RWPE2 (cell line): ENCODE results near the gene CLASP1.

Experiments used
- ATAC-seq: fragments of 200-7000 bp; cut with Tn5 transposase; 3 replicates; pipeline ENCODE4 v1.9.1; 2021; ENCODE audit warnings: low read depth
- DNase-seq: peaks from one replicate; pipeline ENCODE4 v3.0.0-alpha.2; 2020; ENCODE audit warnings: low spot score
- H3K27ac ChIP-seq: fragments of 450-650 bp; 2 replicates; pipeline ENCODE4 v1.5.1; 2017; ENCODE audit warnings: mild to moderate bottlenecking; ENCODE audit not compliant: poor library complexity, severe bottlenecking
- H3K27me3 ChIP-seq: fragments of 250-450 bp; sonication (Bioruptor Pico); 2 replicates; pipeline ENCODE4 v1.5.1; 2021; ENCODE audit warnings: mild to moderate bottlenecking, moderate library complexity; ENCODE audit not compliant: insufficient read depth, poor library complexity, severe bottlenecking
- H3K36me3 ChIP-seq: fragments of 250-450 bp; sonication (Bioruptor Pico); 2 replicates; pipeline ENCODE4 v1.5.1; 2020; ENCODE audit warnings: low read depth, mild to moderate bottlenecking, moderate library complexity
- H3K4me1 ChIP-seq: fragments of 250-450 bp; sonication (Bioruptor Pico); 2 replicates; pipeline ENCODE4 v1.5.1; 2021; ENCODE audit warnings: mild to moderate bottlenecking, moderate library complexity; ENCODE audit not compliant: insufficient read depth, poor library complexity, severe bottlenecking
- H3K4me3 ChIP-seq: fragments of 250-450 bp; sonication (Bioruptor Pico); 2 replicates; pipeline ENCODE4 v1.5.1; 2021; ENCODE audit warnings: mild to moderate bottlenecking, moderate library complexity; ENCODE audit not compliant: severe bottlenecking
- H3K9me3 ChIP-seq: fragments of 250-450 bp; sonication (Bioruptor Pico); 2 replicates; pipeline ENCODE4 v1.5.1; 2021; ENCODE audit warnings: mild to moderate bottlenecking, moderate library complexity; ENCODE audit not compliant: severe bottlenecking
- TF ChIP-seq, protein P1 (sequence below): fragments of 450-650 bp; IDR thresholded peaks from one replicate; pipeline ENCODE4 v1.5.1; 2017; ENCODE audit warnings: mild to moderate bottlenecking, moderate library complexity; ENCODE audit not compliant: poor library complexity, severe bottlenecking

CLASP1 gene

DNA sequence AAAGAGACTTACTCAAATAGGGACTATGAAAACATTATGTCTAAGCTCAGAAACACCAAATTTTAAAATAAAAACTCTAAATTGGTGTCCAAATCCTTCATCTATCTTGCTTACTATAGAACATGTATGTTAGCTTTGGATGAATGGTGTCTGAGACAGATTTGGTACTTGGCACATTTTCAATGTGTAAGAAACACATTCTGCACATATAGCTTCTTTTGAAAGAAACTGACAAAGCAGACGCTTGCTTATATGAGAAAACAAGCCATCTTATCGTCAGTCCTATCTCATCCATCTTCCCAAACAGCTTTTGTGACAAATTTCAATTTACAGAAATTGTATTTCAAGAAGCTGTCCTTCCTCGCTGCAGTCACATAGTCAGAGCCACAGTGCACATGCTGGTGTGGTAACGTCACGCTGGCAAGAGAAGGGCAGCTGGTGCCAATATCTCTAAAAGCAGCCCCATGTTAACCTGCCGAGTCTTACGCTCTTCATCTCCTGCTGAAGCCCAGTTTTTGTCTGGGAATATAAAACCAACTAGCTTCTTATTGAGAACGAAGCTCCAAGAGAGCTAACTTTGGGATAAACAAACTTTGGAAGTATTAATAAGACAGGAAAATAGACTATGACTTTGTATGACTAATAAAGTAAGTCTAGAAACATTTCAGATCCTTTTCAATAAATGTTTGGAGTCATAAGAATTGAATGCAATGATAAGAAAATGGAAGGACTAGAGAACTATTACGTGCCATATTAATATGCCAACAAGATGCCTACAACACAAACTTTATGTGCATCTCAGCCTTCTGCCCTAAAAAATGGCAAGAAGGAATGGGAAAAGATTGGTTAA, 289.3 kb downstream of the CLASP1 start:
- H3K36me3 ChIP-seq = peaks cover 86% of the 10 kb centered on the region
- peak overlapping the region; percentile 81 for H3K27ac ChIP-seq
- peaks cover 31% of the 10 kb centered on the region for H3K4me1 ChIP-seq
- no peak overlapping the region for H3K4me3 ChIP-seq
- no peaks in the 10 kb centered on the region for H3K9me3 ChIP-seq
- H3K27me3 ChIP-seq = no peaks in the 10 kb centered on the region
- no peak for DNase-seq
- TF ChIP-seq, protein P1, sequence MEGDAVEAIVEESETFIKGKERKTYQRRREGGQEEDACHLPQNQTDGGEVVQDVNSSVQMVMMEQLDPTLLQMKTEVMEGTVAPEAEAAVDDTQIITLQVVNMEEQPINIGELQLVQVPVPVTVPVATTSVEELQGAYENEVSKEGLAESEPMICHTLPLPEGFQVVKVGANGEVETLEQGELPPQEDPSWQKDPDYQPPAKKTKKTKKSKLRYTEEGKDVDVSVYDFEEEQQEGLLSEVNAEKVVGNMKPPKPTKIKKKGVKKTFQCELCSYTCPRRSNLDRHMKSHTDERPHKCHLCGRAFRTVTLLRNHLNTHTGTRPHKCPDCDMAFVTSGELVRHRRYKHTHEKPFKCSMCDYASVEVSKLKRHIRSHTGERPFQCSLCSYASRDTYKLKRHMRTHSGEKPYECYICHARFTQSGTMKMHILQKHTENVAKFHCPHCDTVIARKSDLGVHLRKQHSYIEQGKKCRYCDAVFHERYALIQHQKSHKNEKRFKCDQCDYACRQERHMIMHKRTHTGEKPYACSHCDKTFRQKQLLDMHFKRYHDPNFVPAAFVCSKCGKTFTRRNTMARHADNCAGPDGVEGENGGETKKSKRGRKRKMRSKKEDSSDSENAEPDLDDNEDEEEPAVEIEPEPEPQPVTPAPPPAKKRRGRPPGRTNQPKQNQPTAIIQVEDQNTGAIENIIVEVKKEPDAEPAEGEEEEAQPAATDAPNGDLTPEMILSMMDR = no peak
- ATAC-seq = no peak

DNA sequence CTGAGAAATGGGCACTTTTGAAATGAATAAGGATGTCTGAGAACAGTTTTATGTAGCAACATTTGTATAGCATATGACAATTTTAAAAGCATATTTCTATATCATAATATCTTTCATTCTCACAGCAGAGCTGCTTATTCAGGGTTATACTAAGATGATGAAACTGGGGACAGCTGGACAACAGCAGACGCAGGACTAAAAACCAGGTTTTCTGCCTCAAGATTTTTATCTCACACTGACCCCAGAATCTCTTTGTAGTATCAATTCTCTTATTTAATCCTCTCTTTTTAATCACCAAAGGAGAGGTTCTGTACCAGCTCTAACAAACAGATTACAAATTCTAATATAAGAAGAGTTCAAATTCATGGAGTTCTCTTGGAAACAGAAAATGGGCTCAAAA, 290.1 kb downstream of the CLASP1 start:
- H3K27ac ChIP-seq = no peak overlapping the region

DNA sequence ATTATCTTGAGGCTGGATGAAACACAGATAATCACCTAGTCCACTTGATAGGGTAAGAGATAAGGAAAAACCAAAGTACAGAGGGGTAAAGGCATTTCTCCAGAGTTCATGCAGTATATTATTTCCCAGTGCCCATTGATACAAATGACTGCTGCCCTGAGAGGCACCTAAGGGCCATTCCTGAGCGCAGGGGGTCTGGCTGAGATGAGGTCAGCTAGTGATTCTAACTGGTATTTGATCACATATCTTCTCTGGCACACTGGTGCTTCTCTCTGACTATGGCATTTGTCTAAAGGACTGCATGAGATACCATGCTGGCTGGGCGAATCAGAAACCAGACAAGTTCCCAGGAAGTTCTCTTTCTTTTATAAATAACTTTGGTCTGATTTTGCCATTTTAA, 291.0 kb downstream of the CLASP1 start:
- no peaks in the 10 kb centered on the region for H3K27me3 ChIP-seq
- no peak for DNase-seq
- no peaks in the 10 kb centered on the region for H3K9me3 ChIP-seq
- no peak overlapping the region for H3K27ac ChIP-seq
- no peak for ATAC-seq
- TF ChIP-seq, protein P1 = no peak
- peaks cover 15% of the 10 kb centered on the region for H3K4me1 ChIP-seq
- no peak overlapping the region for H3K4me3 ChIP-seq
- peaks cover 90% of the 10 kb centered on the region for H3K36me3 ChIP-seq

More for the DNA sequence above, 290.1 kb downstream of the CLASP1 start:
- no peaks in the 10 kb centered on the region for H3K9me3 ChIP-seq
- no peak overlapping the region for H3K4me3 ChIP-seq
- H3K4me1 ChIP-seq = peaks cover 24% of the 10 kb centered on the region
- no peaks in the 10 kb centered on the region for H3K27me3 ChIP-seq
- H3K36me3 ChIP-seq = peaks cover 86% of the 10 kb centered on the region
- DNase-seq (no peak), ATAC-seq (no peak)
- TF ChIP-seq, protein P1 = no peak

DNA sequence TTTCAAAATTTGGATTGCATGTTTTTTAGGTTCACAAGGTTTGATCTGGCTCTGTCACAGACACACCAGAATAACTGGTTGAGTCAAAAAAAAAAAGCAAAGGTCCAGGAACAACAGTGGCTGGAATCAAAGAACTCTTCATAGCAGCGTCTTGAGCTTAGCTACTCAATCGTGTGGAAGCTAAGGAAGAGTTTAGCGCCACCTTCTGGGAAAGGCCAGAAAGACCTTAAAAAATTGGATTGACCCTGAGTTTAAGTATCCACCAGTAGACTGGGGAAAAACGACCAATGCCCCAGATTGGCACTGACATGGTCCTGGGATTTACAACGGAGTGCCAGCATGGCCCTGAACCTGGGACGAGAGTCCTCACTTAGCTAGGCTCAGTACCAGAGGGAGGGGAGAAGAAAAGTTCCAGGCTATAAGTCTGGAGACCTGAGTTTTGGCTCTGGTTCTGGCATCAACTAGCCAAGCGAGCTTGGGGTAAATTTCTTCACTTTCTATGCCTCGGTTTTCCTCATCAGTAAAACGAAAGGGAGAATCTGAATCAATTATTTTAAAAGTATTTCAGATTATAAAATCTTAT, 293.1 kb downstream of the CLASP1 start:
- H3K36me3 ChIP-seq = peaks cover 89% of the 10 kb centered on the region

More for the DNA sequence above, 293.1 kb downstream of the CLASP1 start:
- Histone ChIP-seq H3K27ac (no peak overlapping the region), H3K4me1 (peaks cover 10% of the 10 kb centered on the region), H3K4me3 (no peak overlapping the region), H3K9me3 (no peaks in the 10 kb centered on the region), H3K27me3 (no peaks in the 10 kb centered on the region)
- TF ChIP-seq, protein P1 = peak; percentile 83
- peak; percentile 54; the same call in 2 of the 3 replicates for ATAC-seq
- no peak for DNase-seq
